ENCODE data around the gene SYN1. TPM values are rescaled to one million over a fixed set of nuclear protein-coding genes. Genes with fewer than 3 reads are reported as not detected.

Gene SYN1
- total RNA-seq, 1 donor from 2014 or later, result 1.9 TPM

DNA sequence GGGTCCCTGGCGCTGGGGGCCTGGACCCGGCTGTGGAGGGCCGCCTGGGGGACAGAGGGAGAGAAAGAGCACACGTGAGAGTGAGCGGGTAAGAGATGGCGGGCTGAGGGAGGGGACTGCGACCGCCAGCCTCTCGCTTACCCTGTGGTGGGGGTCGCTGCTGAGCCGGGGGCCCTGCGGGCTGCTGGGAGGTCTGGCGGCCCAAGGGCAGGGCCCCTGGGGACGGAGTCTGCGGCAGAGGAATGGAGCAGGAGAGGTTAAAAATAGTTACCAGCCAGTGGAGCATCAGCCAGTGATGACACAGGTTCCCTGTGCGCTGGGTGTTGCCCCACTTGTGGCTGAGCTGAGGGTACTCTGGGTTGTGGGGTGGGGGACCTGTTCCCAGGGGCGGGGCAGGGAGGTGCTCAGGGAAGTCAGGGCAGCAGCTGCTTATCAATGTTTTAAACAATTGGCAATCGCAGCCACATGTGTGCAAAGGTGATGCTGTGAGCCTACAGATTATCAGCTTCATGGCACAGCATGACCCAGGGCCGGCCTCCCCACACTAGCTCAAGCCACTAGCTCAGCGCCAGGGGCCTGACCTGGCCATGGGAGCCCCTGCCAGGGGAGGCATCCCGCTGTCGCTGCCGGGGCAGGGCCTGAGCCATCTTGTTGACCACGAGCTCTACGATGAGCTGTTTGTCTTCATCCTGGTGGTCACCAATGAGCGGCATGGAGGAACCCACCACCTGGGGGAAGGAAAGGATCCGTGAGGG, 44.9 kb downstream of the SYN1 start:
- H3K27me3 Mint-ChIP-seq (ENCODE audit: unreplicated experiment), result no peaks in the 10 kb centered on the region
- peaks cover 28% of the 10 kb centered on the region for H3K4me1 Mint-ChIP-seq (ENCODE audit: unreplicated experiment)
- peaks cover 9% of the 10 kb centered on the region for H3K36me3 Mint-ChIP-seq (ENCODE audit: unreplicated experiment)
- TF ChIP-seq, protein P1, sequence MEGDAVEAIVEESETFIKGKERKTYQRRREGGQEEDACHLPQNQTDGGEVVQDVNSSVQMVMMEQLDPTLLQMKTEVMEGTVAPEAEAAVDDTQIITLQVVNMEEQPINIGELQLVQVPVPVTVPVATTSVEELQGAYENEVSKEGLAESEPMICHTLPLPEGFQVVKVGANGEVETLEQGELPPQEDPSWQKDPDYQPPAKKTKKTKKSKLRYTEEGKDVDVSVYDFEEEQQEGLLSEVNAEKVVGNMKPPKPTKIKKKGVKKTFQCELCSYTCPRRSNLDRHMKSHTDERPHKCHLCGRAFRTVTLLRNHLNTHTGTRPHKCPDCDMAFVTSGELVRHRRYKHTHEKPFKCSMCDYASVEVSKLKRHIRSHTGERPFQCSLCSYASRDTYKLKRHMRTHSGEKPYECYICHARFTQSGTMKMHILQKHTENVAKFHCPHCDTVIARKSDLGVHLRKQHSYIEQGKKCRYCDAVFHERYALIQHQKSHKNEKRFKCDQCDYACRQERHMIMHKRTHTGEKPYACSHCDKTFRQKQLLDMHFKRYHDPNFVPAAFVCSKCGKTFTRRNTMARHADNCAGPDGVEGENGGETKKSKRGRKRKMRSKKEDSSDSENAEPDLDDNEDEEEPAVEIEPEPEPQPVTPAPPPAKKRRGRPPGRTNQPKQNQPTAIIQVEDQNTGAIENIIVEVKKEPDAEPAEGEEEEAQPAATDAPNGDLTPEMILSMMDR (IDR thresholded peaks at IDR 0.05), result no peak
- H3K27ac Mint-ChIP-seq (ENCODE audit: unreplicated experiment), result no peak overlapping the region
- H3K4me3 Mint-ChIP-seq (ENCODE audit: unreplicated experiment), result no peak overlapping the region
- no peak for DNase-seq (ENCODE audit: extremely low spot score, unreplicated experiment)
- no peaks in the 10 kb centered on the region for H3K9me3 Mint-ChIP-seq (ENCODE audit: unreplicated experiment)

- no peaks in the 10 kb centered on the region for H3K9me3 Mint-ChIP-seq (ENCODE audit: unreplicated experiment)
- H3K27me3 Mint-ChIP-seq (ENCODE audit: unreplicated experiment), result no peaks in the 10 kb centered on the region
- TF ChIP-seq, protein P1 (IDR thresholded peaks at IDR 0.05), result no peak
- peaks cover 28% of the 10 kb centered on the region for H3K4me1 Mint-ChIP-seq (ENCODE audit: unreplicated experiment)
- peaks cover 14% of the 10 kb centered on the region for H3K36me3 Mint-ChIP-seq (ENCODE audit: unreplicated experiment)
- no peak overlapping the region for H3K4me3 Mint-ChIP-seq (ENCODE audit: unreplicated experiment)
- H3K27ac Mint-ChIP-seq (ENCODE audit: unreplicated experiment), result no peak overlapping the region
- DNase-seq (ENCODE audit: extremely low spot score, unreplicated experiment), result no peak
Measured at GRCh38 chrX:47574076-47574546, 45.5 kb downstream of the SYN1 start.

GRCh38 chrX:47573341-47574075, 46.1 kb downstream of the SYN1 start:
- DNase-seq (ENCODE audit: extremely low spot score, unreplicated experiment), result no peak
- TF ChIP-seq, protein P1 (IDR thresholded peaks at IDR 0.05), result no peak
- H3K4me1 Mint-ChIP-seq (ENCODE audit: unreplicated experiment), result peaks cover 28% of the 10 kb centered on the region
- H3K27me3 Mint-ChIP-seq (ENCODE audit: unreplicated experiment), result no peaks in the 10 kb centered on the region
- H3K4me3 Mint-ChIP-seq (ENCODE audit: unreplicated experiment), result peak overlapping the region; percentile 53
- peak overlapping the region; percentile 75 for H3K27ac Mint-ChIP-seq (ENCODE audit: unreplicated experiment)
- no peaks in the 10 kb centered on the region for H3K9me3 Mint-ChIP-seq (ENCODE audit: unreplicated experiment)
- peaks cover 16% of the 10 kb centered on the region for H3K36me3 Mint-ChIP-seq (ENCODE audit: unreplicated experiment)

DNA sequence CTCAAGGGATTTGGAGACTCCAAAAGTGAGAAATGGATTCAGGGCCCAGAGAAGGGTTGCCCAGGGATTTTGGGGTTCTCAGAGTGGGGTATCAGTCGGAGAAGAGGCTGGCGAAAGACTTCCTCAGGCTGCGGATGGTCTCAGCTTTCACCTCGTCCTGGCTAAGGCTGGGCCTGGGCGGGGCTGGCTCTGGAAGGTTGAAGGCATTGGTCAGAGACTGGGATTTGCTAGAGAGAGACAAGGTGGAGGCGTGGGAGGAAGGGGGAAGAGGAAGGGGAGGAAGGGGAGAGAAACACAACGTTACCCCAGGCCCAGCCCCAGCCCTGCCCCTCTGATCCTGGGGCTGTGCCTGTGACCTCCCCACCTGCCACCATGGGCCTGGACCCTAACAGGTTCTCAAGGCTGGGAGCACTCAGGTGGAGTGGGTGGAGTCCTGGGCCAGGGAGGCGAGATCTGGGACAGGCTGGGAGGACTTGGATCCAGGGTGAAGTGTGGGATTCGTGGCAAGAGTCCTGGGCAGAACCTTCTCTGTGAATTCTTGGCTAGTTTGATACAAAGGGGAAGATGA, 46.8 kb downstream of the SYN1 start:
- Mint-ChIP-seq H3K27ac (ENCODE audit: unreplicated experiment) (peak overlapping the region; percentile 75), H3K4me1 (ENCODE audit: unreplicated experiment) (peaks cover 23% of the 10 kb centered on the region)

More for the DNA sequence above, 46.8 kb downstream of the SYN1 start:
- Mint-ChIP-seq H3K27me3 (ENCODE audit: unreplicated experiment) (no peaks in the 10 kb centered on the region), H3K9me3 (ENCODE audit: unreplicated experiment) (no peaks in the 10 kb centered on the region), H3K4me3 (ENCODE audit: unreplicated experiment) (no peak overlapping the region), H3K36me3 (ENCODE audit: unreplicated experiment) (peaks cover 16% of the 10 kb centered on the region)
- TF ChIP-seq, protein P1 (IDR thresholded peaks at IDR 0.05), result no peak
- DNase-seq (ENCODE audit: extremely low spot score, unreplicated experiment), result no peak

All from osteocyte (in vitro differentiated cells).